OCI-LY7 (cell line): ENCODE data around the gene YRDC. TPM values are rescaled to one million over a fixed set of nuclear protein-coding genes. Genes with fewer than 3 reads are reported as not detected.

Source experiments
- BruUV-seq: library from RNA; stranded (reverse); fragments of 400-500 nt; replicated peaks from 2 replicates; lab custom pipeline; 2021; lab: Mats Ljungman, UMichigan
- CTCF ChIA-PET: fragments of 300-600 bp; sonication (Branson Sonifier 250); formaldehyde crosslinking; loops from one replicate; lab custom pipeline; 2022; ENCODE audit warnings: antibody characterized with exemption; ENCODE audit not compliant: unreplicated experiment; lab: Charles Lee
- POLR2A ChIA-PET: fragments of 300-600 bp; sonication (Branson Sonifier 250); formaldehyde crosslinking; loops from one replicate; lab custom pipeline; 2022; ENCODE audit warnings: antibody characterized with exemption; lab: Charles Lee
- DNase-seq: peaks from one replicate; pipeline ENCODE4 v3.0.0-alpha.2; 2015; ENCODE audit warnings: low spot score
- H2AFZ ChIP-seq: fragments of 200-600 bp; sonication (generic), shearing (Covaris generic); 2 replicates; pipeline ENCODE4 v1.6.1; 2014; ENCODE audit warnings: mild to moderate bottlenecking, antibody characterized with exemption, low read length, moderate library complexity
- H3K27ac ChIP-seq: fragments of 200-600 bp; sonication (generic); 2 replicates; pipeline ENCODE4 v1.5.1; 2014; ENCODE audit warnings: mixed run types, low read depth, mild to moderate bottlenecking, moderate library complexity, low read length, inconsistent platforms; ENCODE audit not compliant: poor library complexity, severe bottlenecking
- H3K36me3 ChIP-seq: fragments of 200-600 bp; sonication (generic); 2 replicates; pipeline ENCODE4 v1.6.1; 2014; ENCODE audit warnings: mild to moderate bottlenecking, antibody characterized with exemption, low read length, moderate library complexity, mixed read lengths; ENCODE audit not compliant: insufficient read depth
- H3K4me1 ChIP-seq: fragments of 200-600 bp; sonication (generic); 2 replicates; pipeline ENCODE4 v1.5.1; 2014; ENCODE audit warnings: mild to moderate bottlenecking, low read length; ENCODE audit not compliant: insufficient read depth, poor library complexity, severe bottlenecking
- H3K4me2 ChIP-seq: fragments of 200-600 bp; sonication (generic); 2 replicates; pipeline ENCODE4 v1.6.1; 2014; ENCODE audit warnings: mild to moderate bottlenecking, low read length
- H3K4me3 ChIP-seq: fragments of 200-600 bp; sonication (generic); 2 replicates; pipeline ENCODE4 v1.5.1; 2014; ENCODE audit warnings: mild to moderate bottlenecking, low read depth, low read length; ENCODE audit not compliant: poor library complexity, severe bottlenecking
- H3K79me2 ChIP-seq: fragments of 200-600 bp; sonication (generic); 2 replicates; pipeline ENCODE4 v1.6.1; 2016; ENCODE audit warnings: low read depth, mild to moderate bottlenecking, low read length, moderate library complexity, mixed read lengths; ENCODE audit not compliant: insufficient read depth
- H3K9me2 ChIP-seq: fragments of 200-600 bp; sonication (generic); 2 replicates; pipeline ENCODE4 v1.6.1; 2016; ENCODE audit warnings: mild to moderate bottlenecking, low read length, mixed read lengths; ENCODE audit not compliant: insufficient read depth
- H3K9me3 ChIP-seq: fragments of 200-600 bp; sonication (generic); 2 replicates; pipeline ENCODE4 v1.6.1; 2014; ENCODE audit warnings: mild to moderate bottlenecking, mixed run types, low read length, mixed read lengths
- H4K20me1 ChIP-seq: fragments of 200-600 bp; sonication (generic); 2 replicates; pipeline ENCODE4 v1.6.1; 2014; ENCODE audit warnings: mild to moderate bottlenecking, antibody characterized with exemption, low read length, moderate library complexity, mixed read lengths; ENCODE audit not compliant: insufficient read depth
- EZH2phosphoT487 ChIP-seq: fragments of 200-600 bp; sonication (generic); IDR thresholded peaks from 2 replicates; pipeline ENCODE4 v1.6.1; 2018; ENCODE audit warnings: low read depth, borderline replicate concordance, mild to moderate bottlenecking, mixed run types, antibody characterized with exemption, low read length, moderate library complexity, mixed read lengths
- intact Hi-C: fragments of 100-400 bp; cut with micrococcal nuclease; formaldehyde crosslinking; loops from one replicate; pipeline ENCODE4 v1.10.0; 2022; ENCODE audit not compliant: unreplicated experiment
- total RNA-seq, 2 experiments: library from RNA; depleted of rRNA in 1 of 2; stranded (reverse); fragments of >200 nt in 1 of 2; shearing (Covaris generic) in 1 of 2; gene quantifications; 2 replicates each; pipeline ENCODE4 v1.2.3, GENCODE V29; 2014 to 2022
- TF ChIP-seq, protein P1 (sequence below): fragments of 200-600 bp; sonication (generic); conservative IDR thresholded peaks from 2 replicates; pipeline ENCODE4 v1.5.1; 2014; ENCODE audit warnings: mild to moderate bottlenecking, antibody characterized with exemption, low read length, moderate library complexity, mixed read lengths

YRDC gene
- total RNA-seq, 2 experiments from 2014 or later: 27.6 to 28.0 TPM

DNA sequence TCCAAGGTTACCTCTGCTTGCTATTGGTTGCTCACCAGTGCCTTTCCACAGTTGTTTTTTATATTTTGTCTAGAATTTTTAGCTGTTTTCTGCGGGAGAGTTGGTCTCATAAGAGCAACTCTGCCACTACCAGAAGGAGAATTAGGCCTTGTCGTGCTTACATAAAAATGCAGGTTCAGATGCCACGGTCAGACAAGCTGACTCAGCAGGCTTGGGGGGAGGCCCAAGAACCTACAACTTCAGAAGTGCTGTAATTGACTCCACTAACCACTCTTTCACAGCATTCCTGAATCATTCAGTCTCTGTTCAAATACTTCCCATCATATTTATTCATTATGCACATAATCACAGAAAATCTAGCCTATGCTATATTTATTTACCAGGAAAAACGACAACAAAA is 23.1 kb upstream of the YRDC start:
- no peaks in the 10 kb centered on the region for H3K4me1 ChIP-seq
- no peak overlapping the region for H3K4me3 ChIP-seq
- DNase-seq: no peak
- BruUV-seq: no TSS peak
- TF ChIP-seq, protein P1, sequence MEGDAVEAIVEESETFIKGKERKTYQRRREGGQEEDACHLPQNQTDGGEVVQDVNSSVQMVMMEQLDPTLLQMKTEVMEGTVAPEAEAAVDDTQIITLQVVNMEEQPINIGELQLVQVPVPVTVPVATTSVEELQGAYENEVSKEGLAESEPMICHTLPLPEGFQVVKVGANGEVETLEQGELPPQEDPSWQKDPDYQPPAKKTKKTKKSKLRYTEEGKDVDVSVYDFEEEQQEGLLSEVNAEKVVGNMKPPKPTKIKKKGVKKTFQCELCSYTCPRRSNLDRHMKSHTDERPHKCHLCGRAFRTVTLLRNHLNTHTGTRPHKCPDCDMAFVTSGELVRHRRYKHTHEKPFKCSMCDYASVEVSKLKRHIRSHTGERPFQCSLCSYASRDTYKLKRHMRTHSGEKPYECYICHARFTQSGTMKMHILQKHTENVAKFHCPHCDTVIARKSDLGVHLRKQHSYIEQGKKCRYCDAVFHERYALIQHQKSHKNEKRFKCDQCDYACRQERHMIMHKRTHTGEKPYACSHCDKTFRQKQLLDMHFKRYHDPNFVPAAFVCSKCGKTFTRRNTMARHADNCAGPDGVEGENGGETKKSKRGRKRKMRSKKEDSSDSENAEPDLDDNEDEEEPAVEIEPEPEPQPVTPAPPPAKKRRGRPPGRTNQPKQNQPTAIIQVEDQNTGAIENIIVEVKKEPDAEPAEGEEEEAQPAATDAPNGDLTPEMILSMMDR: no peak
- no peak for TF ChIP-seq EZH2phosphoT487
- no peaks in the 10 kb centered on the region for H3K79me2 ChIP-seq
- no peaks in the 10 kb centered on the region for H3K9me3 ChIP-seq
- intact Hi-C loops: no loop called here
- peaks cover 85% of the 10 kb centered on the region for H3K36me3 ChIP-seq
- no peak overlapping the region for H3K4me2 ChIP-seq
- H3K27ac ChIP-seq: no peak overlapping the region
- ChIA-PET POLR2A (no interaction called here), CTCF (interaction anchor here (0.5 kb wide), 1 partner anchor 430 kb away, joined by 4 read pairs; no protein-coding TSS in a partner anchor)
- no peaks in the 10 kb centered on the region for H3K9me2 ChIP-seq
- H2AFZ ChIP-seq: no peak overlapping the region
- H4K20me1 ChIP-seq: no peaks in the 10 kb centered on the region

DNA sequence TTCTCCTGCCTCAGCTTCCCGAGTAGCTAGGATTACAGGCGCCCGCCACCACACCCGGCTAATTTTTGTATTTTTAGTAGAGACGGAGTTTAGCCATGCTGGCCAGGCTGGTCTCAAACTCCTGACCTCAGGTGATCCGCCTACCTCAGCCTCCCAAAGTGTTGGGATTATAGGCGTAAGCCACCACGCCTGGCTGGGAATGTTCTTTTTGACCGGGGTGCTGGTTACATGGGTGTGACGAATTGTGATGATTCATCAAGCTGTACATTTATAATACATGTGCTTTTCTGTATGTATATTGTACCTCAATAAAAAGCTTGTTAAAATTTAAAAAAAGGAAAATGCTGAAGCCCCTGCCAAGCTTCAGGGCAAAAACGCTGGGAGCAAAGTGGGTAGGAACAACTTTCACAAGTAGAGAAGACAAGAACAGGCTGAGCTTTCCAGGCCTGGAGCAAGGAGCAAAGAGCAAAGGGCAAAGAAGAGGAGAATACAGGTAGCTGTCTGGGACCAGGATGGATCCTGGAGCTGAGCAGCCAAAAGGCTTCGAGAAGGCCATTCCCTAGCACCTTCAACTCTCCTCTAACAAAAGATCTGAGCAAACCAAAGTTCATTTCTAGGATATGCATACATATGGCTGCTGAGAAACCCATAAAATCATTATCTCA is 20.5 kb upstream of the YRDC start:
- POLR2A ChIA-PET: interaction anchor here (0.6 kb wide), 2 partner anchors 14 to 1066 kb away, joined by 3 to 4 read pairs; no protein-coding TSS in a partner anchor
- Histone ChIP-seq H4K20me1 (no peaks in the 10 kb centered on the region), H2AFZ (no peak overlapping the region), H3K4me3 (no peak overlapping the region), H3K79me2 (no peaks in the 10 kb centered on the region), H3K4me2 (no peak overlapping the region), H3K36me3 (peaks cover 65% of the 10 kb centered on the region), H3K4me1 (no peaks in the 10 kb centered on the region), H3K9me3 (no peaks in the 10 kb centered on the region), H3K27ac (no peak overlapping the region), H3K9me2 (no peaks in the 10 kb centered on the region)
- CTCF ChIA-PET: no interaction called here
- no TSS peak for BruUV-seq
- intact Hi-C loops: no loop called here
- no peak for DNase-seq
- no peak for TF ChIP-seq EZH2phosphoT487
- TF ChIP-seq, protein P1: no peak

DNA sequence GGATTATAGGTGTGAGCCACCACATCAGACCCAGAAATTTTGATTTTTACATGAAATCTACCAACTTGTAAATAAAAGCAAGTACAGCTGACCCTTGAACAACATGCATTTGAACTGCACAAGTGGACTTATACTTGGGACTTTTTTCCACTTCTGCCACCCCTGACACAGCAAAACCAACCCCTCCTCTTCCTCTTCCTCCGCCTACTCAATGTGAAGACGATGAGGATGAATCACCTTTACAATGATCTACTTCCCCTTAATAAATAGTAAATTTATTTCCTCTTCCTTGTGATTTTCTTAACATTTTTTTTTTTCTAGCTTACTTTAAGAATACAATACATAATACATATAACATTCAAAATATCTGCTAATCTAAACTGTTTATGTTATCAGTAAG is 17.5 kb upstream of the YRDC start:
- Histone ChIP-seq H3K4me1 (no peaks in the 10 kb centered on the region), H4K20me1 (no peaks in the 10 kb centered on the region), H2AFZ (no peak overlapping the region), H3K36me3 (peaks cover 64% of the 10 kb centered on the region), H3K4me3 (no peak overlapping the region), H3K9me2 (no peaks in the 10 kb centered on the region), H3K27ac (no peak overlapping the region), H3K4me2 (no peak overlapping the region), H3K9me3 (no peaks in the 10 kb centered on the region), H3K79me2 (no peaks in the 10 kb centered on the region)
- DNase-seq: no peak
- POLR2A ChIA-PET: interaction anchor here (1.1 kb wide), 1 partner anchor 9 kb away, joined by 3 read pairs; no protein-coding TSS in a partner anchor
- BruUV-seq: no TSS peak
- TF ChIP-seq, protein P1: no peak
- intact Hi-C loops: no loop called here
- CTCF ChIA-PET: no interaction called here
